Testis (tissue), 3 donors: ENCODE data around the gene CACTIN. TPM values are rescaled to one million over a fixed set of nuclear protein-coding genes. Genes with fewer than 3 reads are reported as not detected.

Experiments used
- DNase-seq: peaks from one replicate; pipeline ENCODE4 v3.0.0-alpha.2; 2019
- H3K27ac ChIP-seq, 2 donors: fragments of 200-600 bp; sonication (generic); one replicate each; pipeline ENCODE4 v1.5.1; 2019
- H3K27me3 ChIP-seq: fragments of 200-600 bp; sonication (generic); one replicate; pipeline ENCODE4 v1.5.1; 2019
- H3K36me3 ChIP-seq: fragments of 200-600 bp; sonication (generic); one replicate; pipeline ENCODE4 v1.5.1; 2017; ENCODE audit warnings: low read depth; ENCODE audit errors: missing control alignments
- H3K4me1 ChIP-seq: fragments of 200-600 bp; sonication (generic); one replicate; pipeline ENCODE4 v1.5.1; 2019
- H3K4me3 ChIP-seq, 2 donors: fragments of 200-600 bp; sonication (generic); one replicate each; pipeline ENCODE4 v1.5.1; 2017 to 2019
- H3K9me3 ChIP-seq: fragments of 200-600 bp; sonication (generic); one replicate; pipeline ENCODE4 v1.5.1; 2017
- POLR2A ChIP-seq: fragments of 450-650 bp; IDR thresholded peaks from one replicate; pipeline ENCODE4 v1.6.1; 2017; ENCODE audit warnings: antibody characterized with exemption, mild to moderate bottlenecking, moderate library complexity
- WGBS, 2 donors: methylation state at CpG; one replicate each; pipeline ENCODE4 v1.1.5; 2018; 5-methylcytosine and 5-hydroxymethylcytosine counted together
- intact Hi-C: fragments of 100-400 bp; cut with DNase I; formaldehyde crosslinking; loops from one replicate; pipeline ENCODE4 v1.15.1; 2023; ENCODE audit warnings: low total_unique reads
- polyA plus RNA-seq: library from polyadenylated mRNA; stranded (reverse); fragments of 350-450 nt; fragmentation: Illumina TruSeq; extraction: RNeasy Lipid Tissue Mini Kit (QIAGEN cat#74804); gene quantifications from one replicate; pipeline ENCODE4 v1.2.3, GENCODE V29; 2014; ENCODE audit warnings: low read depth, low replicate concordance; ENCODE audit not compliant: insufficient read depth
- total RNA-seq, 2 donors: library from RNA; depleted of rRNA; stranded (reverse); fragments of >200 nt; gene quantifications; one replicate each; pipeline ENCODE4 v1.2.3, GENCODE V29; 2016
- TF ChIP-seq, protein P1 (sequence below), 3 experiments: fragments of 450-650 bp in 2 of 3; fragments of 200-600 bp in 1 of 3; sonication (generic) in 1 of 3; IDR thresholded peaks; one replicate each; pipeline ENCODE4 v1.5.1; 2016 to 2019; ENCODE audit warnings: antibody characterized with exemption in 3 of 3, mild to moderate bottlenecking in 2 of 3, moderate library complexity in 1 of 3

Gene CACTIN
- total and polyA plus RNA-seq, 3 donors from 2014 or later, result 26.9 to 57.5 (median 52.8) TPM

DNA sequence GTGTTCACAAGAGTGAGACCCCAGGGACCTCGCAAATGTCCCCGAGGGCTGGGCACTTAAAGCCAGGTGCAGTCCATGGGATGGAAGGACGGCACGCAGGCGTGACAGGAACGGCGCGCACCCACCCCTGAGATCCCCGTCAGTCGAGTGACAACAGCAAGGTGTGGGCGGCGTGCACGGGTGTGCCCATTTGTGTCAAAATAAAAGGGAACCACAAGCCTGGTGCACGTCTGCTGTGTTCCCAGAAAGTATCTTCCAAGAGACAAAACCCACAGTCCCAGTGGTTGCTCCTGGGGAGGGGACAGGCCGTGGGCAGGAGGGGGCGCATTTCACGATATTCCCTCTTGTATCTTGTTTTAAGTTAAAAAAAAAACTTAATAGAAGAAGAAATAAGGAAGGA, 15.7 kb upstream of the CACTIN start:
- Histone ChIP-seq H3K4me3 (no peak overlapping the region), H3K27ac (no peak overlapping the region), H3K4me1 (no peaks in the 10 kb centered on the region), H3K9me3 (no peaks in the 10 kb centered on the region), H3K27me3 (no peaks in the 10 kb centered on the region), H3K36me3 (no peaks in the 10 kb centered on the region)
- WGBS, 2 donors, result 87 to 90% methylated on average over 17 of the region's 17 CpGs
- TF ChIP-seq, protein P1, sequence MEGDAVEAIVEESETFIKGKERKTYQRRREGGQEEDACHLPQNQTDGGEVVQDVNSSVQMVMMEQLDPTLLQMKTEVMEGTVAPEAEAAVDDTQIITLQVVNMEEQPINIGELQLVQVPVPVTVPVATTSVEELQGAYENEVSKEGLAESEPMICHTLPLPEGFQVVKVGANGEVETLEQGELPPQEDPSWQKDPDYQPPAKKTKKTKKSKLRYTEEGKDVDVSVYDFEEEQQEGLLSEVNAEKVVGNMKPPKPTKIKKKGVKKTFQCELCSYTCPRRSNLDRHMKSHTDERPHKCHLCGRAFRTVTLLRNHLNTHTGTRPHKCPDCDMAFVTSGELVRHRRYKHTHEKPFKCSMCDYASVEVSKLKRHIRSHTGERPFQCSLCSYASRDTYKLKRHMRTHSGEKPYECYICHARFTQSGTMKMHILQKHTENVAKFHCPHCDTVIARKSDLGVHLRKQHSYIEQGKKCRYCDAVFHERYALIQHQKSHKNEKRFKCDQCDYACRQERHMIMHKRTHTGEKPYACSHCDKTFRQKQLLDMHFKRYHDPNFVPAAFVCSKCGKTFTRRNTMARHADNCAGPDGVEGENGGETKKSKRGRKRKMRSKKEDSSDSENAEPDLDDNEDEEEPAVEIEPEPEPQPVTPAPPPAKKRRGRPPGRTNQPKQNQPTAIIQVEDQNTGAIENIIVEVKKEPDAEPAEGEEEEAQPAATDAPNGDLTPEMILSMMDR (IDR thresholded peaks at IDR 0.05), result no peak
- no peak for TF ChIP-seq POLR2A
- intact Hi-C loops, result no loop called here
- DNase-seq, result no peak

DNA sequence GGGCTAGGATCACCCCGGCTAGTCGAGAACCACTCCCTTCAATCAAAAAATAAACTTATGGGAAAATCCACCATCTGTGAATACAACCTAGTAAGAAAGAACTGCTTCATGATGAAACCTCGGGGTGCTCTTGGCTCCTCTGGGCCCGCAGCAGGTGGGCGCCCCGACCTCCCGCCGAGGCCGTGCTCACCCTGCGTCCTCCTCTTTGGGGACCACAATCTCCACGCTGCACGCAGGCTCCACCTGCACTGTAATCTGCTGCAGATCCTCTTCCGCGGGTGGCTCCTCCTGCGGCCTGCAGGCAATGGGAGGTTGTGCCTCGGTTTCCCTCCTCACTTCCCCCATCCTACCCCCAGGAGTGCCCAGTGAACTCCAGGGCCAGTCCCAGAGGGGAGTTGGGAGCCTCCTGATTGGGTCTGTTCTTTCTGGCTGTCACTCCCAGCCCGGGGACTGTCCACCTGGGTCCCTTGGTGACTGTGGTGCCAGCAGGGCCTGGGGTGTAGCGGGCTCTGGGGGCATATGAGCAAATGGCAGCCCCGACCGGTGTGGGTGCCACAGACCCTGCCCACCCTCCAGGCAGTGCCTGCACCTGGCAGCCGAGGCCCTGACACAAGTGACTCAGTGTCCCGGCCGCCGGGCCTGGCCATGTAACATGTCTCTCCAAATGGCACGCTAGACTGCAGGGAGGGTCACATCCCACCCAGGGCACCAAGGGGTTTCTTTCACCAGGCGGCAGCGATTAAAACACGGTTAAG, 15.1 kb upstream of the CACTIN start:
- no peak for DNase-seq
- WGBS, 2 donors, result 93 to 95% methylated on average over 17 to 28 of the region's 28 CpGs
- Histone ChIP-seq H3K27ac (no peak overlapping the region), H3K4me1 (no peaks in the 10 kb centered on the region), H3K4me3 (no peak overlapping the region), H3K36me3 (no peaks in the 10 kb centered on the region), H3K27me3 (no peaks in the 10 kb centered on the region), H3K9me3 (no peaks in the 10 kb centered on the region)
- no peak for TF ChIP-seq POLR2A
- TF ChIP-seq, protein P1 (IDR thresholded peaks at IDR 0.05), result no peak
- intact Hi-C loops, result no loop called here

DNA sequence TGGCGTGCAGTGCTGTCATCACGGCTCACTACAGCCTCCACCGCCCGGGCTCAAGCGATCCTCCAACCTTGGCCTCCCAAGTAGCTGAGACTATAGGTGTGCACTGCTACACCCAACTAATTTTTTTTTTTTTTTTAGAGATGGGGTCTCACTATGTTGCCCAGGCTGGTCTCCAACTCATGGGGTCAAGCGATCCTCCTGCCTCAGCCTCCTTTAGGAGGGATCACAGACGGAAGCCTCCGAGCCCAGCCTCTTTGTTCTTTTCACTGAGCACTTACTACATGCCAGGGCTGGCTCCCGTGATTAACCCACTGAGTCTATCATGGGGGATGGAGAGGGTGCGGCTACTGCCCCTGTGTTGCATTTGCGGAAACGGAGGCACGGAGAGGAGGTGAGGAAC, 12.9 kb upstream of the CACTIN start:
- no peak for DNase-seq
- Histone ChIP-seq H3K4me3 (no peak overlapping the region), H3K36me3 (no peaks in the 10 kb centered on the region), H3K27ac (no peak overlapping the region), H3K27me3 (no peaks in the 10 kb centered on the region), H3K4me1 (no peaks in the 10 kb centered on the region), H3K9me3 (no peaks in the 10 kb centered on the region)
- WGBS, 2 donors, result 93 to 98% methylated on average over 13 of the region's 13 CpGs
- no peak for TF ChIP-seq POLR2A
- TF ChIP-seq, protein P1 (IDR thresholded peaks at IDR 0.05), result no peak
- intact Hi-C loops, result no loop called here

DNA sequence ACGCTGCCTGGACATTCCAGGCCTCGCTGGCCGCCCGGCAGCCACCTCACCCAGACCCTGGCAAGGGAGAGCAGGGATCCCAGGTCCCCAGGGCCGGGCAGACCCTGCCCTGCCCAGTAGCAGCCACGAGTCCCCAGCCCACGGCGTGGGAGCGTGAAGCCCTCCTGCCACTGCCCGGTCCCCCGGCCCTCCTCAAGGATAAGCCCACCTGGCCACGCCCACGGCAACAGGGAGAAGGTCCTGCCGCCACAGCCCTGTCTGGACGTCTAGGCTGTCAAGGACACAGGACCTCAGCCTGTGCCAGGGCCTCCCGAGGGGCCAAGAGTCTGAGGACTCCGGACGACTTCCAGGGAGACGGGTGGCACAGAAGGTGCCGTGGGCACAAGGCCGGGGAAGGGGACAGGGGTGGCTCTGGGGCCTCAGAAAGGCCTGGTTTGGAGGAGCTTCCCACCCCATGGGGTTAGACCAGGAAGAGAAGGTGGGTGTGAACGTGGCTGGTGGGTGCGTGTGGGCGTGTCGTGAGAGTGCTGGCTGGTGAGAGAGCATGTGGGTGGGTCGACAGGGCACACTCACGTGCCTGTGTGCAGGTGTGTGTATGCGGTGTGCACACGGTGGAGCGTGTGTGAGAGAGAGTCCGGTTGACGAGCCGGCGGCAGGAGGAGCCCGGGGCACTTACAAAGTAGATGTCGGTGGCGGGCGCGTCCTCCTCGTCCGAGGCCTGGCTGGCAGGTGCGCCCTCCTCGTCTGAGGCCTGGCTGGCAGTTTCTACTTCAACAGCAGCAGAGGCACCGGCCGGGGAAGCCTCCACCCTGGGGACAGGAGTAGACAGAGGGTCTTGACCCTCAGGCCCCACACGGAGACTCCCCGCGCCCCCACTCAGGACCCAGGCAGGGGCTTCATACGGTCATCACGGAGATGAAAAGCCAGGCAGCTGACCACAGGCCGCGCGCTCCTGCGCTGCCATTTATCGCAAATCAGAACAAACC, 11.9 kb upstream of the CACTIN start:
- H3K9me3 ChIP-seq, result no peaks in the 10 kb centered on the region
- no peak overlapping the region for H3K27ac ChIP-seq
- intact Hi-C loops, result no loop called here
- no peak overlapping the region for H3K4me3 ChIP-seq
- no peak for DNase-seq
- 72 to 73% methylated on average over 28 to 44 of the region's 55 CpGs for WGBS, 2 donors
- H3K27me3 ChIP-seq, result no peaks in the 10 kb centered on the region
- H3K4me1 ChIP-seq, result no peaks in the 10 kb centered on the region
- no peaks in the 10 kb centered on the region for H3K36me3 ChIP-seq
- TF ChIP-seq, protein P1 (IDR thresholded peaks at IDR 0.05), result no peak
- TF ChIP-seq POLR2A, result no peak
